Endothelial cell of hepatic sinusoid (primary cell): ENCODE data around the gene PIGL.

Experiments
- in situ Hi-C: cut with HindIII; loops from 2 replicates; pipeline ENCODE4 v1.10.0; 2017; ENCODE audit warnings: low sequenced_read_pairs

The PIGL gene

DNA sequence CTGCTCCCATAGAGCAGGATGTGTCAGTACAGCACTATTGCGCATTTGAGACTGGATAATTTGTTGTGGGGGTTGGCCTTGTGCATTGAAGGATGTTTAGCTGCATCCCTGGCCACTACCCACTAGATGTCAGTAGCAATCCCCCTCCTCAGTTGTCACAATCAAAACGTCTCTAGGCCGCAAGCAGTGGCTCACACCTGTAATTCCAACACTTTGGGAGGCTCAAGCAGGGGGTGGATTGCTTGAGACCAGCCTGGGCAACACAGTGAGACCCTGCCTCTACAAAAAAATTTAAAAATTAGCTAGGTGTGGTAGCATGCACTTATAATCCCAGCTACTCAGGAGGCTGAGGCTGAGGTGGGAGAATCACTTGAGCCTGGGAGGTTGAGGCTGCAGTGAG, 87.8 kb downstream of the PIGL start:
- in situ Hi-C loops = no loop called here

DNA sequence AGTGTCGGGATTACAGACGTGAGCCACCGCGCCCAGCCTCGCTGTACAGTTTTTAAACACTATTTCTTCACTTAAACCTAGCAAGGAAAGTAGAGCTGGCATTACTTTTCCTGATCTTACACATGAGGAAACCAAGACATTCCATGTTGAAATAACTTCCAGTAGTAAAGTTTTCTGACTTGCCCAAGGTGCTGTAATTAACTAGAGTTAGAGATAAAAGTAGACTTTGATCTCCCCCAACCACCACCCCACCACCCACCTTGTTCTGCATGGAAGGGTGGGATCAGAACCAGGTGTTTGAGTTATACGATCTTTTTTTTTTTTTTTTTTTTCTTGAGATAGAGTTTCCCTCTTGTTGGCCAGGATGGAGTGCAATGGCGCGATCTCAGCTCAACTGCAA, 89.2 kb downstream of the PIGL start:
- in situ Hi-C loops = no loop called here

DNA sequence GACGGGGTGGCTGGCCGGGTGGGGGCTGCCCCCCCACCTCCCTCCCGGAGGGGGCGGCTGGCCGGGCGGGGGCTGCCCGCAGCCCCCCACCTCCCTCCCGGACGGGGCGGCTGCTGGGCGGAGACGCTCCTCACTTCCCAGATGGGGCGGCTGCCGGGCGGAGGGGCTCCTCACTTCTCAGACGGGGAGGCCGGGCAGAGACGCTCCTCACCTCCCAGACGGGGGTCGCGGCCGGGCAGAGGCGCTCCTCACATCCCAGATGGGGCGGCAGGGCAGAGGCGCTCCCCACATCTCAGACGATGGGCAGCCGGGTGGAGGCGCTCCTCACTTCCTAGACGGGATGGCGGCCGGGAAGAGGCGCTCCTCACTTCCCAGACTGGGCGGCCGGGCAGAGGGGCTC, 95.1 kb downstream of the PIGL start:
- in situ Hi-C loops = loop anchor here (10.0 kb wide), 1 partner anchor 193 kb away; no protein-coding TSS in a partner anchor

DNA sequence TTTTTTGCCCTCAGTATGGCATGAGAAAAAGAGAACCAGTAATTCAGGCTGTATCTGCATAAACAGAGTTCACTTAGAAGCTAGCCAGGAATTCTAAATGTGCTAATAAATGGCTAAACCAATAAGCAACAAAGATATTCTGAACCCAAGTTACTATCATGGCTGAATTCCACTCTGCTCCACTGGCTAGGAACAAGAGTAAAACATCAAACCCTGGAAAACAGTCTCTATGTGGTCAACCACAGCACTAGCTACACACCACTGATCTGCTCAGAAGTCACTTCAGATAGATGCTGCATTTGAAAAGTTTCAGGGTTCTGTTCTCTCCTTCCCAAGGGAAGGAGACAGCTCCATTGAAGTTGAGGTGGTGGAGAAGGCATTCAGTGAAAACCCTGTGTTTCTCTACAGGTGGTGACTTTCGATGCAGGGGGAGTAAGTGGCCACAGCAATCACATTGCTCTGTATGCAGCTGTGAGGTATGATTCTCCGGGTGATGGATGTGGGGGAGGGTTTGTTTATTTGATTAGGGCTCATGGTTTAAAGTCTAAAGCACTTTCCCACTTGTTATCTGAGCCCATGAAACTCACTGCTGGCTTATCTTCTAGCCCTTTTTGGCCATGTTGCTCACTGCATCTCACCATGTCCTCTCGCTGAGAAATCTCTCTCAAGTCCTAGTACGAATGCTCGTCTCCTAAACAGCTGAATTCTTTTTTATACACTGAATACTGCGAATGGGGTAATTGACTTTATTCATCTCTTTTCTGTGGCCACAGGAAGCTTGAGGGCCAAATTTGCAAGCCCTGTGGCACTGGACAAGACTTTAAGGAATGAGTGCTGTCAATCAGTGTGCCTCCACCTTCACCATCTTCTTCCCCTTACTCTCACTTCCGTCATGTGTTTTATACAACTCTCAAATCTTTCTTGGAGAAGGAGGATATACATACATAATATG, 96.4 kb downstream of the PIGL start:
- in situ Hi-C loops = loop anchor here (10.0 kb wide), 1 partner anchor 191 kb away; no protein-coding TSS in a partner anchor

DNA sequence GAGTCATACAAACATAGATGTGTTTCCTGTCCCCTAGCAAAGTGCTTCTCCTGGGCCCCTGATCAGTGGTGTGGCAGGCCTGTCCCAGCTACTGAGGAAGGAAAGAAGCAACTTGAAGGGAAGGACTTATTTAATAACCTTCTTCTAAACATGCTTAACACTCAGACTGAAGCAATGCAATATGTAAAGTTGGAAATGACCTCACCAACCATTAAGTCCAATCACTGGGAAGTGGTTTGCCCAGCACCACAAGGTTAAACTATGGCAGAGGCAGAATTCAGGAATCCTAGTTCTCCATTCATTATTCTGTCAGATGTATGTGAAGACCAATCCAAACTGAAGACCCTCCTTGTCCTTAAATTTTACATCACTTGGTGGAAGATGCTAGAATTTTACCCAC, 97.2 kb downstream of the PIGL start:
- in situ Hi-C loops = loop anchor here (10.0 kb wide), 1 partner anchor 191 kb away; no protein-coding TSS in a partner anchor

DNA sequence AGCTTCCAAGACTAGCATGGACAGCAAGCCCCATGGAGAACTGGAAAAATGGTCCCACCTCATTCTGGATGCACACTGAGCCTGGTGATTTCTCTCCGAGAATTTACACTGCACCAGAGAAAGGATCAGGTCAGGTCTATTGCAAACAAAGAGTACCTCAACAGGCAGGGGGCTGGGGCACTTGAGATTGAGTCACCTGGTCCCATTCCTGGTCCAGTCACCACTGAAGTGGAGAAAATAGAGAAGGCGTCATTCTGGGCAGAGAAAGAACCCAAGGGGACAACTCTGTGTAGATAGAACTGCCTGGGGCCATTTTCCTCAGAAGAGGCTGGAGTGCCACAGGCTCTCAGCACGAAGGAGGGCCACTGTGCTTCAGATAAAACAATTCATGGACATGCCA, 97.8 kb downstream of the PIGL start:
- in situ Hi-C loops = loop anchor here (10.0 kb wide), 1 partner anchor 190 kb away; no protein-coding TSS in a partner anchor

DNA sequence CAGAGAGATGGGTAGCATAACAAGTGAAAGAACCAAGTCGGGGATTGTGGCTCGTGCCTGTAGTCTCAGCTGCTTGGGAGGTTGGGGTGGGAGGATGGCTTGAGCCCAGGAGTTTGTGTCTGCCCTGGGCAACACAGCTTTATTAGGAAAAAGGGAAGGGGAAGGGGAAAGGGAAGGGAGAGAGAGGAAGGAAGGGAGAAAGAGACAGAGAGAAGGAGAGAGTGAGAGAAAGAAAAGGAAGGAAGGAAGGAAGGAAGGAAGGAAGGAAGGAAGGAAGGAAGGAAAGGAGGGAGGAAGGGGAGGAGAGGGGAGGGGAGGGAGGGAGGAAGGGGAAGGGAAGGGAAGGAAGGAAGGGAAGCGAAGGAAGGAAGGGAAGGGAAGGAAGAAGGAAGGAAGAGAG, 103.0 kb downstream of the PIGL start:
- in situ Hi-C loops = loop anchor here (10.0 kb wide), 1 partner anchor 185 kb away; no protein-coding TSS in a partner anchor

DNA sequence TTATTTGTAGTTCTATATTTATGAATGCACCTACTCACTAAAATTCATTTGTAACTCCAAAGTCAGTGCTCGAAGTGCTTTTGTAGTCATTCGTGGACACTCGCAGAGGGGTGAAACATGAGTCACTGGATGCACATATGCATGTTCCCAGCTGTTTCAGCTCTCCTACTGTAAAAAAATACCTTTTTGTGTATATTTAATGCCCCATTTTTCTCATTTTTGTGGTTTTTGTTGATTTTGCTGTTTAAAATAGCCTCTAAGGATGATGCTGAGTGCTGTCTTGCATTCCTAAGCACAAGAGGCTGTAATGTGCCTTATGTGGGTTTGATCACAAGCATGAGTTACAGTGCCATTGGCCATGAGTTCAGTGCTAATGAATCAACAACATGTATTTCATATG, 105.6 kb downstream of the PIGL start:
- in situ Hi-C loops = no loop called here

DNA sequence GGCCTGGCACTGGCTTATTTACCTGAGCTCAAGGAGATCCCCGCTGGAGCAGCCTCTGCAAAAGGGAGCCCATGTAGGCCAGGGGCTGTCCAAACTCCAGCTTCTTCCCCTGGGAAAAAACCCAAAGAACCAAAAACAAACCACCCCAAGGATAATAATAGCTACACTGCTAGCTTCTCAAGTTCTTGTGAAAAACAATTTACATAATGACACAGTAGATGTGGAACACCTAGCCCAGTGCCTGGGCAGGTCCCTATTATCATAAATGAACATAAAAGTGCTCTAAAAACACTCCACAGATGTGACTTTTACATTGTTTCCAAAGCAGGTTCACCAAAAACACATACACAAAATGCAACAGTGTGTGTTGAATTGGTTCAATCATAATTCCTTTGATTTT, 109.0 kb downstream of the PIGL start:
- in situ Hi-C loops = no loop called here

DNA sequence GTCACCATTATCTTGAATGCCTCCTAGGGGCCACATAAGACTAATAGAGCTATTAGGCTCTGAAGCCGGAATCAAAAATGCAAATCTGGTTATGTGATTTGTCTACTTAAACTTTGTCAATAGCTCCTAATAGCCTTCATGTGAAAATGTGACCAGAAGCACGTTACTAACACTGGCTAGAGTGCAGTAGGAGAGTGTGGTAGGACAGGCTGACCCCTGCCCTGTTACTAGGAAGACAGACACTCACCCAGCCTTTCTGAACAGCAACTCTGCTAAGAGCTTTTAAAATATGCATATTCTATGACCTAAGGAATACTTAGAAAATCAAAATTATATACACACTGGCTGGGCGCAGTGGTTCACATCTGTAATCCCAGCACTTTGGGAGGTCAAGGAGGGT, 110.0 kb downstream of the PIGL start:
- in situ Hi-C loops = no loop called here

DNA sequence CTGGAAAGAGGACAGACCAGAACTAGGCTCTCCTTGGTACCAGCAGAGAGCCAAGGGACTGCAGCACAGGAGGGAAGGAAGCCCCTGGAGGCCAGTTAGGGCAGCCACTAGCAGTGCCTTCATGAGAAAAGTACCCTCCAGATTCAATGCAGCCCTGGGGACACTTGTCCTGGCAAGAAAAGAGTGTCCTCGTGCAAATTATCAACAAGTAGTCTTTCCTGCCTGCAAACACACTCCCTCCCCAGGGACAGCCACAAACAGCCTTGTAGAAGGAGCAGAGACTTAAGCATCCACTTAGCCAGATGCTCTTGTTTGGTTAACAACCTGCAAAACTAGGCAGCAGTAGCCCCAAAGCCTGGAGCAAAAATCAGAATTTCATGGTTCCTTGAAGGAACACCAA, 112.0 kb downstream of the PIGL start:
- in situ Hi-C loops = no loop called here

DNA sequence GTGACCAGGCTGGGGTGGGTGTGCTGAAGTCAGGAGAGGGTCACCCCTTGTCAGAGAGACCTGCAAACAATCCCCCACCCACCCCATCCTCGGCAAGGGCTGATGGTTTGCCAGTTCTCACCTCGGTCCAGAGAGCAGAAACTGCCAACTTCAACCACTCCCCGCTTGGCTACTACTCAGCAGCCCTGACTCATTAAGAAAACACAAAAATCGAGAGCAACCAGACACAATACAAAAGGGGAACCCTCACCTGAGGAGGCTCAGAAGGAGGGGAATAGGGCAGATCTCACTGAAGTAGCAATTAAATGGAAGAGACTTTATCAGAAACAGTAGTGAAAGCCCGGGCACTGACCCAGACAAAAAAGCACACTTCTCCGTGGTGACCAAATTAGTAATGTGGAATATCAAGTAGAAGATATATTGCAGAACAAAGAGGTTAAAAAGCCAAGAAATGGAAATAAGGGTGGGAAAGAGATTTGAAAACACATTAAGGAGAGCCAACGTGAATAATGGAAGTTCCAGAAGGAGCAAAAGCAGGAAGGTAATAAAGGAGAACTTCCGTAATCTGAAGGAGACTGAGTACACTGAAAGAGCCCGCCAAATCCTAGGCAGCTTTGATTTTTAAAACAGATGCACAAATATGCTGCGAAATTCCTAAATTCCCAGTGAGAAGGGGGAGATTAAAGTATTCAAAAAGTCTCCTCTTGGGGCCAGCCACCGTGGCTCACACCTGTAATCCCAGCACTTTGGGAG, 112.7 kb downstream of the PIGL start:
- in situ Hi-C loops = no loop called here

DNA sequence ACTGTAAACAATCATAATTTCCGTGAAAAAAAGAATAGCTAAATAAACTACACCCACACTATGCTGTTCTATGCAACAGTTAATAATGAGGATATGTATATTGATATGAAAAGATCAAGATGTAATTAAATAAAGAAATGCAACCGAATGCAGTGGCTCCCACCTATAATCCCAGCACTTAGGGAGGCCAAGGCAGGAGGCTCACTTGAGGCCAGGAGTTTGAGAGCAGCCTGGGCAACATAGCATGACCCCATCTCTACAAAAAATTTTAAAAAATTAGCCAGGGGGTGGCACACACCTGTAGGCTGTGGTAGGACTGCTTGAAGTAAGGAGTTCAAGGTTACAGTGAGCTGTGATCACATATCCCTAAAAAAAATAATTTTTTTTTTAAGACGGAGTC, 121.4 kb downstream of the PIGL start:
- in situ Hi-C loops = no loop called here

DNA sequence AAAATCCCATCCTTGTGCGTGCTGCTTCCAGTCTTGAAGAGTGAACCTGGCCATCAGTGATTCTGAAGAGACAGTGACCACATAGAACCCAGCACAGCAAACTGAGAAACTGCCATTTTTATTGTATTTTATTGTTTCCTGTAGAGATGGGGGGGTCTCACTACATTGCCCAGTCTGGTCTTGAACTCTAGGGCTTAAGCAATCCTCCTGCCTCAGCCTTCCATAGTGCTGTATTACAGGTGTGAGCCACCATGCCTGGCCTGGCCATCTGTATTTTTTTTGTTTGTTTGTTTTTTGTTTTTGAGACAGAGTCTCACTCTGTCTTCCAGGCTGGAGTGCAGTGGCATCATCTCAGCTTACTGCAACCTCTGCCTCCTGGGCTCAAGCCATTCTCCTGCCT, 122.4 kb downstream of the PIGL start:
- in situ Hi-C loops = no loop called here

DNA sequence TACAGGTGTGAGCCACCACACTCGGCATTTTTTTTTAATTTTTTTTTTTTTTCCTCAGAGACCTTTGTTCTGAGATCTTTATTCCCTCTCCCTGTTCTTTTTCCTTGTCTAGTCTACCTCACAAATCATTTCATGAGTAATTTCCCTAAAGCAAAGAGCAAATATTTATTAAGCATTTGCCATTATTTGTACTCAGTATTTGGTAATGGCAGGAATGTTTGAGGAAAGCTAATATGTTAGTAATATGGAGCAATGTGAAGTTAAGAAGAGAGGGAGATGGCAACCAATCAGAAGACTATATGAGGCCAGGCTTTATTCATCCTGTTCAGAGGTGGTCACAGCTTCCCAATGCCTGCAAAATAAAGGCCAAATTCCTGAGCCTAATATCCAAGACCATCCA, 122.9 kb downstream of the PIGL start:
- in situ Hi-C loops = no loop called here

DNA sequence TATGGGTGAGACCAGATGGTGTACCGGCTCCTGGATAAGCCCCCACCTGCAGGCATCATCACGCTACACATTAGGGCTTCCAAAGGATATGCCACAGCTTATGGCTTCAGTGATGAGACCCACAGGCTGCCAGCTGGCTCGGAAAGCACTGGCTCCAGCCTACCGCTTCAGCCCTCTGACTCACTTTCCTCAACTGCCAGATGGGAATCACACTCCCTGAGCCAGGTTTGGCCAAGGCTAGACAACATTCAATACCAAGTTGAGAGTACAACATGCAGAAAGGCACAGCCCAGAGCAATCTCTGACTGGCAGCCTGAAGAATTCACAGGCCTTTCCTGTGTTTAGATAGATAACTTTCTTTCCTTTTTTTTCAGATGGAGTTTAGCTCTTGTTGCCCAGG, 126.0 kb downstream of the PIGL start:
- in situ Hi-C loops = no loop called here

DNA sequence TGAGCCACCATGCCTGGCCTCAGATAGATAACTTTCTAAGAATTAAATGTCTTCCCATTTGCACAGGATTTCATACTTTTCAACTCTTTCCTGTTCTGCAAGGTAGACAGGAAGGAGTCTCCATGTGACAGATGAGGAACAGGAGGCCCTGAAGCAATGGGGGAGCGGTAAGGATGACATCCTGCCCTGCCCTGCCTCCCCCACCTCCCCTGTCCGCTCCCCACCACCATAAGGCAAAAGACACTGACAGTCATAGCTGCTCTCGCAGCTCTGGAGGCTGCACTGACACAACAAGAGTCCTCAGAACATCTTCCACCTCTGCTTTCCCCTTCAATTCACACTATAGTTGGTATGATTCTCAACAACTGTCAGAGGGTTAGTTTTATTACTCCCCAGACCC, 126.6 kb downstream of the PIGL start:
- in situ Hi-C loops = no loop called here

DNA sequence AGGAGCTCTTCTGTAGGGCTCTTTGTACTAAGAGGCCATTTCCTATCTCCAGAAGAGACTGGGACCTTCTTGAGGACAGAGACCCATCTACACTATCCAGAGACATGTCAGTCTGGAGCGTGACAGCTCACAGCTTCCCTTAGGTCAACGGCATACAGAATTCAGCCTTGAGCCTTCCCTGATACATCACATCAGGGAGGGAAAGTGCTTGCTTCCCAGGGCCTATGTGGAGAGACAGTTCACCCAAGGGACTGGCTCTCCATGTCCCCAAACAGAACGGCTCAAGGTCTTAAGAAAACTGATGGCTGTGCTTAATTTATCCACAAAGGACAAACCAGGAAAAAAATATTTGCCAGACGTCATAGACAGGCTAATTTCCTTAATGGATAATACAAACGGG, 128.6 kb downstream of the PIGL start:
- in situ Hi-C loops = no loop called here

DNA sequence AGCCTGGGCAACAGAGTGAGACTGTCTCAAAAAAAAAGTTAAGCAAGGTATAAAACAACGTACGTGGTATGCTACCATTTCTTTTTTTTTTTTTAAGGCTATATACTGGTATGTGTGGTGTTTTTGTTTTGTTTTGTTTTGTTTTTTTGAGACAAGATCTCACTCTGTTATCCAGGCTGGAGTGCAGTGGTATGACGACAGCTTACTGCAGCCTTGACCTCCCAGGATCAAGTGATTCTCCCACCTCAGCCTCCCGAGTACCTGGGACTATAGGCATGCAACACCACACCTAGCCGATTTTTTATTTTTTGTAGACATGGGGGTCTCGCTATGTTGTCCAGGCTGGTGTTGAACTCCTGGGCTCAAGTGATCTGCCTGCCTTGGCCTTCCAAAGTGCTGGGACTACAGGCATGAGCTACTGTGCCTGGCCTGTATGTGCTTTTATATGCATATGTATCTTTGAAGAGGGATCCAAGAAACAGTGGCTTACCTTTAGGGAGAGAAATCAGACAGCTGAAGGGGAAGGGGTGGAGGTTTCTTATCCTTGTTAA, 129.8 kb downstream of the PIGL start:
- in situ Hi-C loops = no loop called here

DNA sequence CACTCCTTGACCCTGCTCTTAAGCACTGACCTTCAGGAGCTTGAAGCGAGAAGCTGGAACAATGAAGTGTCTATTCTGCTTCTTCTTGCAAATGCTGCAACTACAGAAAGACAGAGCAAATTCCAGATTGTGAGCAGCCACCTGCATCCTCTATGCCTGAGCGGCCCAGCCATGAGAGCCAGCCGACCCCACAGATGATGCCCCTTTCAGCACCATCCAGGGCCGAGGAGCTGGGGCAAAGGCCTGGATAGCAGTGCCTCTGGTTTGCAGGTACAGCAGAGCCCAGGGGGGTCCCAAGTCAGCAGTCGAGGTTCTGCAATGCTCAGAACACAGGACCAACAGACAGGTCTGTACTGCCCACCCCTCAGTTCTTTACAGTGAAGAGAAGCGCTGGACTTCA, 131.6 kb downstream of the PIGL start:
- in situ Hi-C loops = no loop called here

DNA sequence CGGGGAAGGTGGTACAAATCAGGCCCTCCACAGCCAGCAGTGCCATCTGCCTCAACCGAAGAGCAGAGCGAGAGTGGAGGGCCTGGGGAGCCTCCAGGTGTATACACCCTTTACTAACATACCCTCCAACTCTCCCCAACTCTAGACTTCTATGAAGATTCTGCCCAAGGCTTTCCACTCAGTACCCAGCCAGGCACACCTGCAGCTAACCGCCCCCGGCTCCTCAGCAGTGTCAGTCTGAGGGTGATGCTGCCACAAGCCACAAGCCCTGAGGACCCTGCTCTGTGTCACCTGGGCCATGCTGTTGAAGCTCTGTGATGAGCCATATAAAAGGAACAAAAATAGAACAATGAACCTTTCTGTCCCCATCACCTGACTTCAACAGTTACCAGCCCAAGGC, 132.4 kb downstream of the PIGL start:
- in situ Hi-C loops = no loop called here
